A673 (cell line): ENCODE data around the gene HIGD1C. TPM values are rescaled to one million over a fixed set of nuclear protein-coding genes. Genes with fewer than 3 reads are reported as not detected.

Experiments
- BruUV-seq: library from RNA; stranded (reverse); fragments of 400-500 nt; replicated peaks from 2 replicates; lab custom pipeline; 2021; lab: Mats Ljungman, UMichigan
- CTCF ChIA-PET: fragments of 300-600 bp; sonication (Branson Sonifier 250); formaldehyde crosslinking; loops from one replicate; lab custom pipeline; 2022; ENCODE audit warnings: antibody characterized with exemption; lab: Charles Lee
- POLR2A ChIA-PET: fragments of 300-600 bp; sonication (Branson Sonifier 250); formaldehyde crosslinking; loops from one replicate; lab custom pipeline; 2022; ENCODE audit warnings: antibody characterized with exemption; ENCODE audit not compliant: low non-redundant PET; lab: Charles Lee
- DNase-seq: peaks from one replicate; pipeline ENCODE4 v3.0.0-alpha.2; 2015; ENCODE audit warnings: low spot score
- H3K27ac ChIP-seq: fragments of 200-600 bp; sonication (generic); 2 replicates; pipeline ENCODE4 v1.5.1; 2016; ENCODE audit warnings: mixed run types, low read depth, mild to moderate bottlenecking, mixed read lengths, antibody characterized with exemption, low read length; ENCODE audit not compliant: poor library complexity, severe bottlenecking
- H3K27me3 ChIP-seq: fragments of 200-600 bp; sonication (generic); replicated peaks from 2 replicates; pipeline ENCODE4 v1.6.1; 2017; ENCODE audit warnings: mixed run types, low read depth, mild to moderate bottlenecking, mixed read lengths, antibody characterized with exemption, low read length; ENCODE audit not compliant: insufficient read depth, poor library complexity
- H3K36me3 ChIP-seq: fragments of 200-600 bp; sonication (generic); 2 replicates; pipeline ENCODE4 v1.6.1; 2016; ENCODE audit warnings: mixed run types, mild to moderate bottlenecking, mixed read lengths, antibody characterized with exemption, low read length; ENCODE audit not compliant: insufficient read depth, poor library complexity, severe bottlenecking
- H3K4me1 ChIP-seq: fragments of 200-600 bp; sonication (generic); 2 replicates; pipeline ENCODE4 v1.6.1; 2017; ENCODE audit warnings: mixed run types, mild to moderate bottlenecking, mixed read lengths, antibody characterized with exemption, low read length; ENCODE audit not compliant: insufficient read depth, poor library complexity, severe bottlenecking
- H3K4me3 ChIP-seq: fragments of 200-600 bp; sonication (generic); 2 replicates; pipeline ENCODE4 v1.5.1; 2016; ENCODE audit warnings: low read depth, mixed run types, mild to moderate bottlenecking, mixed read lengths, low read length; ENCODE audit not compliant: poor library complexity, severe bottlenecking
- H3K9me3 ChIP-seq: fragments of 200-600 bp; sonication (generic); 2 replicates; pipeline ENCODE4 v1.6.1; 2016; ENCODE audit warnings: mixed run types, low read depth, mild to moderate bottlenecking, mixed read lengths, antibody characterized with exemption, low read length; ENCODE audit not compliant: poor library complexity, severe bottlenecking
- CTCF ChIP-seq: fragments of 300-800, 200-600 bp; sonication (generic); conservative IDR thresholded peaks from 2 replicates; pipeline ENCODE4 v1.5.1; 2017; ENCODE audit warnings: low read depth, mild to moderate bottlenecking, antibody characterized with exemption, low read length, moderate library complexity, mixed read lengths
- EZH2 ChIP-seq: fragments of 200-600 bp; sonication (generic); IDR thresholded peaks from 2 replicates; pipeline ENCODE4 v1.6.1; 2017; ENCODE audit warnings: borderline replicate concordance, low read depth, mild to moderate bottlenecking, mixed read lengths, antibody characterized with exemption, low read length; ENCODE audit not compliant: poor library complexity, severe bottlenecking
- intact Hi-C: fragments of 100-400 bp; cut with micrococcal nuclease; formaldehyde crosslinking; loops from one replicate; pipeline ENCODE4 v1.10.0; 2022; ENCODE audit not compliant: unreplicated experiment
- total RNA-seq: library from RNA; stranded (reverse); gene quantifications from 2 replicates; pipeline ENCODE4 v1.2.3, GENCODE V29; 2021

Gene HIGD1C
- total RNA-seq, 1 experiment from 2014 or later = not detected

- Histone ChIP-seq H3K4me1 (peaks cover 48% of the 10 kb centered on the region), H3K27me3 (no peaks in the 10 kb centered on the region), H3K27ac (no peak overlapping the region), H3K36me3 (no peaks in the 10 kb centered on the region), H3K9me3 (no peaks in the 10 kb centered on the region), H3K4me3 (no peak overlapping the region)
- no peak for TF ChIP-seq EZH2
- no peak for TF ChIP-seq CTCF
- POLR2A ChIA-PET = no interaction called here
- DNase-seq = no peak
- intact Hi-C loops = no loop called here
- BruUV-seq = no TSS peak
- CTCF ChIA-PET = no interaction called here
These were observed 29.5 kb upstream of the HIGD1C start for GRCh38 chr12:50922820-50923219.

- no TSS peak for BruUV-seq
- POLR2A ChIA-PET = no interaction called here
- peak overlapping the region; percentile 72 for H3K27ac ChIP-seq
These were observed 28.8 kb upstream of the HIGD1C start for GRCh38 chr12:50923361-50924130.

GRCh38 chr12:50924131-50924438 lies 28.3 kb upstream of the HIGD1C start:
- BruUV-seq = no TSS peak
- Histone ChIP-seq H3K36me3 (no peaks in the 10 kb centered on the region), H3K27me3 (no peaks in the 10 kb centered on the region), H3K4me1 (peaks cover 48% of the 10 kb centered on the region), H3K4me3 (peak overlapping the region; percentile 59), H3K9me3 (no peaks in the 10 kb centered on the region), H3K27ac (peak overlapping the region; percentile 72)
- intact Hi-C loops = no loop called here
- ChIA-PET POLR2A (no interaction called here), CTCF (no interaction called here)
- DNase-seq = no peak
- TF ChIP-seq EZH2 (no peak), CTCF (no peak)

More at GRCh38 chr12:50923361-50924130, 28.8 kb upstream of the HIGD1C start:
- H3K9me3 ChIP-seq = no peaks in the 10 kb centered on the region
- TF ChIP-seq CTCF = no peak
- no peak for TF ChIP-seq EZH2
- H3K4me3 ChIP-seq = peak overlapping the region; percentile 59
- no peaks in the 10 kb centered on the region for H3K36me3 ChIP-seq
- no peaks in the 10 kb centered on the region for H3K27me3 ChIP-seq
- CTCF ChIA-PET = no interaction called here
- peaks cover 48% of the 10 kb centered on the region for H3K4me1 ChIP-seq
- DNase-seq = no peak
- intact Hi-C loops = no loop called here
